HUES48 (cell line): Measurements from ENCODE around the gene PIP5KL1.

Experiments
- H3K27ac ChIP-seq: one replicate; pipeline ENCODE4 v1.7.0; 2013; ENCODE audit warnings: low read depth, low read length, inconsistent platforms
- H3K27me3 ChIP-seq: 2 replicates; pipeline ENCODE4 v1.6.1; 2013; ENCODE audit warnings: mild to moderate bottlenecking, low read length; ENCODE audit not compliant: control insufficient read depth, insufficient read depth
- H3K36me3 ChIP-seq: 2 replicates; pipeline ENCODE4 v1.6.1; 2013; ENCODE audit warnings: low read length; ENCODE audit not compliant: control insufficient read depth, insufficient read depth
- H3K4me1 ChIP-seq: 2 replicates; pipeline ENCODE4 v1.6.1; 2013; ENCODE audit warnings: mild to moderate bottlenecking, low read length; ENCODE audit not compliant: control insufficient read depth, insufficient read depth
- H3K4me3 ChIP-seq: 2 replicates; pipeline ENCODE4 v1.5.1; 2013; ENCODE audit warnings: mild to moderate bottlenecking, low read depth, low read length
- H3K9ac ChIP-seq: 2 replicates; pipeline ENCODE4 v1.6.1; 2013; ENCODE audit warnings: mild to moderate bottlenecking, low read depth, low read length, moderate library complexity
- H3K9me3 ChIP-seq: 2 replicates; pipeline ENCODE4 v1.6.1; 2013; ENCODE audit warnings: low read length; ENCODE audit not compliant: control insufficient read depth, insufficient read depth

PIP5KL1 gene

GRCh38 chr9:127958728-127959127, 28.2 kb upstream of the PIP5KL1 start:
- Histone ChIP-seq H3K9me3 (no peaks in the 10 kb centered on the region), H3K4me3 (no peak overlapping the region), H3K27ac (no peak overlapping the region), H3K9ac (no peak overlapping the region), H3K27me3 (no peaks in the 10 kb centered on the region), H3K4me1 (peaks cover 12% of the 10 kb centered on the region), H3K36me3 (no peaks in the 10 kb centered on the region)

GRCh38 chr9:127955294-127956015, 24.9 kb upstream of the PIP5KL1 start:
- Histone ChIP-seq H3K27ac (peak overlapping the region; percentile 45), H3K4me3 (no peak overlapping the region), H3K9me3 (no peaks in the 10 kb centered on the region), H3K27me3 (no peaks in the 10 kb centered on the region), H3K9ac (no peak overlapping the region), H3K4me1 (peaks cover 5% of the 10 kb centered on the region), H3K36me3 (no peaks in the 10 kb centered on the region)

- peaks cover 5% of the 10 kb centered on the region for H3K4me1 ChIP-seq
- peak overlapping the region; percentile 45 for H3K27ac ChIP-seq
- no peaks in the 10 kb centered on the region for H3K36me3 ChIP-seq
- H3K4me3 ChIP-seq, result no peak overlapping the region
- no peaks in the 10 kb centered on the region for H3K27me3 ChIP-seq
- no peak overlapping the region for H3K9ac ChIP-seq
- H3K9me3 ChIP-seq, result no peaks in the 10 kb centered on the region
Measured at GRCh38 chr9:127954831-127955293, 24.3 kb upstream of the PIP5KL1 start.

DNA sequence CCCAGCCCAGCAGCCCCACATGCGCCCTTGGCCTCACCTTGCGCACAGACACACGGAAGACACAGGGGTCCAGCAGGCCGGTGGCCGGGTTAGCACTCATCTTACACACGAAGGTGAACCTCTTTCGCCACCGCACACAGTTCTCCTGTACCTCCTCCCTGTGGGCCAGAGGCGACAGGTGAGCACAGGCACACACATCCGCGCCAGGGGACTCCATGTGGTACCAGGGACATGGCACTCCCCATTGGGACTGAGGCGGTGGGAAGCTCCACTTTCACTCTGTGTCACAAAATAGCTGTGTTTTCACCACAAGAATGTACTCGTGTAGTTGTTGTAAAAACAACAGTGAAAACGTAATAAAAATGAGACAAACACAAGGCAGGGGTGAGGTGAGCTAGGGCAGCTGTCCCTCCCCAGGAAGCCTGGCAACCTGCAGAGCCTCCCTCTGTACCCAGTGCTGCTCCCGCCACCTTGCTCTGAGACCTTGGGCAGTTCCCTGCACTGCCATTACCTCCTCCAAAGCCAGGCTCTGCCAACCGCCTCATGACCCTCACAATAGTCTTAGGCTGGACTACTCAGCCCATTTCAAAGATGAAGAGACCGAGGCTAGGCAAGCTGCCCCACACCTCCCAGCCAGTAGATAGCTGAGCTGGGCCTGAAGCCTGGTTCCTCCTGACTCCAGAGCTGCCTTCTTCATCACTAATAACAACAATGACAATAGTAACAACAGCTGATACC, 23.4 kb upstream of the PIP5KL1 start:
- H3K27ac ChIP-seq, result no peak overlapping the region
- H3K4me3 ChIP-seq, result no peak overlapping the region
- peaks cover 5% of the 10 kb centered on the region for H3K4me1 ChIP-seq
- no peaks in the 10 kb centered on the region for H3K36me3 ChIP-seq
- no peak overlapping the region for H3K9ac ChIP-seq
- H3K27me3 ChIP-seq, result no peaks in the 10 kb centered on the region
- H3K9me3 ChIP-seq, result no peaks in the 10 kb centered on the region

DNA sequence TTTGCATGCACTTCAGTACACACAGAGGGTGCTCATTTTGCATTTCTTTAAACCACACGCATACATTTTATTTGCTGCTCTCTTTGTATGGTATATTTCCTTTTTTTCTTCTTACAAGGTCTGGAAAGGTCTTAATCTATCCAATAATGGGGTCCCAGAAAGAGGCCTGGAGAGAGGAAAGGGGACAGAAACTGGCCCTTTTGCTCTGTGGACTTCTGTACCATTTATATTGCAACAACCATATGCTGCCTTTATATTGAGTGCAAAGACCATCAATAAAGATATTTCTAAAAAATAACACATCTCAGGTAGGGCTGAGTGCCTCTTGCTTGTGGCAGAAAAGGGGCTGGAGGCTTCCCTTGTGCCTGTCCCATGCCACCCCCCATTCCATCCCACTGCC, 22.6 kb upstream of the PIP5KL1 start:
- Histone ChIP-seq H3K27me3 (no peaks in the 10 kb centered on the region), H3K4me1 (peaks cover 5% of the 10 kb centered on the region), H3K27ac (no peak overlapping the region), H3K9me3 (no peaks in the 10 kb centered on the region), H3K36me3 (no peaks in the 10 kb centered on the region), H3K9ac (no peak overlapping the region), H3K4me3 (no peak overlapping the region)

- Histone ChIP-seq H3K4me1 (peaks cover 3% of the 10 kb centered on the region), H3K9me3 (no peaks in the 10 kb centered on the region), H3K4me3 (no peak overlapping the region), H3K27me3 (no peaks in the 10 kb centered on the region), H3K27ac (no peak overlapping the region), H3K36me3 (peaks cover 11% of the 10 kb centered on the region), H3K9ac (no peak overlapping the region)
Measured at GRCh38 chr9:127950513-127951289, 20.1 kb upstream of the PIP5KL1 start.

DNA sequence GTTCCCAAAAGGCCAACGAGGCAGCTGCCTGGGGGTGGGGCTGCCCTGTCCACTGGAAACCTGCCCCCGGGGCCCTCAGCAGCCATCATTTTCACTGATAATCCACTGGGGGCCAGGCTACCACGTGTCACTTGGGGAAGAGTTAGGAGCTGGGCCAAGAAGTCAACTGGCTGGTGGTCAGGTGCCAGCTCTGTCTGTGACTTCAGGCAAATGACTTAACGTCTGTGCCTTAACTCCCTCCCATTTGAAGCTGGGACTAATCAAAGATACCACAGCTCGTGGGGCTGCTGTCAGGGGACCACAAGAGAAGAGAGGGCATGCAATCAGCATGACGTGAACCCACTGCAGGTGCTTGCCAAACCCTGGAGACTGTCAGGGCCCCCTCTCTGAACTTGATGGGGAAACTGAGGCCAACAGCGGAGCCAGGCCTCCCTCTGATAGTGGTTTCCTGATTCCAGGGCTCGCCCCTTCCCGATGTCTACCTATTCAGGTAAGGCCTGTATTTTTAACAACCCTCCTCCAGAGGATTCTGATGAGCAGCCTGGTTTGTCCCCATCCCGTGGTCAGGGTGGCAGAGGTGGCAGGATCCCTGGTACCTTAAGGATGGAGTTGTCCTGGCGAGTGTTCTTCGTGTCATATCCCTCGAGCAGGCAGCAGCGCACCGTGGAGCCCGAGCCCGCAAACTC, 19.4 kb upstream of the PIP5KL1 start:
- Histone ChIP-seq H3K9ac (no peak overlapping the region), H3K4me3 (no peak overlapping the region), H3K36me3 (peaks cover 18% of the 10 kb centered on the region), H3K27ac (no peak overlapping the region), H3K27me3 (no peaks in the 10 kb centered on the region), H3K9me3 (no peaks in the 10 kb centered on the region), H3K4me1 (no peaks in the 10 kb centered on the region)

DNA sequence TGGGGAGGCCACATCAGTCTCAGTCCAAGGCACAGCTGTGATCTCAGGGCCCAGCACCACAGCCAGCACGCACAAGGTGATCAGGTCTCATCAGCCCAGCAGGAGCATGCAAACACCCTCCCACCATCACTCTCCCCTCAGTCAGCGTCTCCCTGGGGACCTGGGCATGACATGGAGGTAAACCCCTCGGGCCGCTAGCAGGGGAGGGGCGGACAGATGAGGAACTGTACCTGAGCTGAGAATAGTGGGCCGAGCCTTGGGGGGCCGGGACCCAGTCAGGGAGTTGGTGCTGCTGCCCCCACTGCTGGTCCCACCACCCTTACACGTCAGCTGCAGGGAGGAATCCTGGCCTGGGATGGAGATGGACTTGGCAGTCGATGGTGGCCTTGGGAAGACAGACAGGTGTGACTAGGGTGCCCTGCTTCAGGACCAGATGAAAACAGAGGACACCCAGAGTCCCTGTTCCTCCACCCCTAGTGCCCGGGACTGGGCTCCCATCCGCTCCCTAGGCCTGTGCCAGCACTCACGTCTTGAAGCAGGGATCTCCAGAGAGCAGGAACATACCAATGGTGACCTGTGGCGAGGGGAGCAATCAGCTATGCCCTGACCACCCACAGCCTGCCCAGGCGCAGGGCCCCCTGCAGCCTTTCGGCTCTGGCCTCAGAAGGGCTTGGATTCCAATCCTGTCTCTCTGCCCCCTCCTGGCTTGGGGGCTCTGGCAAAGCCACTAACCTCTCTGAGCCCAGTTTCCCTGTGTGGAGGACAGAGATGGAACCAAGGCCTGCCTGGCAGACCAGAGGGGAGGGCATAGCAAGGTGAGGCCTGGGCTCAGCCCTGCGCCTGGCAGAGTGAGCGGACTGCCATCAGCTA, 17.5 kb upstream of the PIP5KL1 start:
- Histone ChIP-seq H3K27me3 (no peaks in the 10 kb centered on the region), H3K4me3 (no peak overlapping the region), H3K27ac (no peak overlapping the region), H3K4me1 (peaks cover 9% of the 10 kb centered on the region), H3K36me3 (peaks cover 32% of the 10 kb centered on the region), H3K9me3 (no peaks in the 10 kb centered on the region), H3K9ac (no peak overlapping the region)

- H3K4me3 ChIP-seq, result no peak overlapping the region
- no peaks in the 10 kb centered on the region for H3K27me3 ChIP-seq
- peaks cover 44% of the 10 kb centered on the region for H3K36me3 ChIP-seq
- H3K9ac ChIP-seq, result no peak overlapping the region
- H3K27ac ChIP-seq, result no peak overlapping the region
- H3K9me3 ChIP-seq, result no peaks in the 10 kb centered on the region
- H3K4me1 ChIP-seq, result peaks cover 14% of the 10 kb centered on the region
Measured at GRCh38 chr9:127946728-127947127, 16.2 kb upstream of the PIP5KL1 start.

- Histone ChIP-seq H3K27ac (no peak overlapping the region), H3K27me3 (no peaks in the 10 kb centered on the region), H3K9me3 (no peaks in the 10 kb centered on the region), H3K36me3 (peaks cover 50% of the 10 kb centered on the region), H3K4me3 (no peak overlapping the region), H3K9ac (no peak overlapping the region), H3K4me1 (peaks cover 14% of the 10 kb centered on the region)
Measured at GRCh38 chr9:127945942-127946341, 15.4 kb upstream of the PIP5KL1 start.
